Psoas muscle (tissue), 8 donors: ENCODE results near the gene FOXG1. TPM values are rescaled to one million over a fixed set of nuclear protein-coding genes. Genes with fewer than 3 reads are reported as not detected.

Experiments used
- ATAC-seq, 4 donors: fragments of 200-7000 bp; cut with Tn5 transposase; one replicate each; pipeline ENCODE4 v1.9.1; 2020; ENCODE audit warnings: moderate library complexity in 3 of 4, mild to moderate bottlenecking in 2 of 4
- DNase-seq, 2 donors: peaks; one replicate each; pipeline ENCODE4 v3.0.0-alpha.2; 2020
- H3K27ac ChIP-seq: fragments of 200-600 bp; one replicate; pipeline ENCODE4 v1.8.0; 2022
- H3K27me3 ChIP-seq, 3 donors: fragments of 200-600 bp in 1 of 3; one replicate each; pipeline versions ENCODE4 v1.6.1 to v1.8.0; 2013 to 2022; ENCODE audit warnings: low read length in 2 of 3, mild to moderate bottlenecking in 2 of 3, moderate library complexity in 1 of 3; ENCODE audit not compliant: insufficient read depth in 3 of 3
- H3K36me3 ChIP-seq, 2 donors: fragments of 200-600 bp in 1 of 2; one replicate each; pipeline versions ENCODE4 v1.6.1 to v1.8.0; 2013 to 2022; ENCODE audit warnings: low read depth in 1 of 2, mild to moderate bottlenecking in 1 of 2, moderate library complexity in 1 of 2; ENCODE audit not compliant: insufficient read depth in 1 of 2
- H3K4me1 ChIP-seq: fragments of 200-600 bp; one replicate; pipeline ENCODE4 v1.8.0; 2022
- H3K4me3 ChIP-seq: fragments of 200-600 bp; one replicate; pipeline ENCODE4 v1.8.0; 2022; ENCODE audit warnings: mild to moderate bottlenecking
- H3K9me3 ChIP-seq: fragments of 200-600 bp; one replicate; pipeline ENCODE4 v1.8.0; 2022
- CTCF ChIP-seq: fragments of 200-600 bp; IDR thresholded peaks from one replicate; pipeline ENCODE4 v1.8.0; 2022; ENCODE audit warnings: antibody characterized with exemption
- whole genome bisulfite sequencing, 3 donors: extraction: QIAGEN DNeasy Blood & Tissue Kit; methylation state at CpG; one replicate each; pipeline versions ENCODE4 v1.1.6 to v1.1.7; 2013; 5-methylcytosine and 5-hydroxymethylcytosine counted together
- intact Hi-C, 2 donors: fragments of 100-400 bp; cut with DNase I; formaldehyde crosslinking; loops; one replicate each; pipeline versions ENCODE4 v1.11.0 to v1.14.2; 2022
- polyA plus RNA-seq, 3 donors: library from polyadenylated mRNA; stranded (reverse); fragments of 200-250 nt; gene quantifications; one replicate each; pipeline ENCODE4 v1.2.3, GENCODE V29; 2013
- total RNA-seq, 4 donors: library from RNA; stranded (reverse); fragmentation: NEBNext Ultra II Directional in 2 of 4; extraction: Animal tissue kit (Norgen Biotek cat#: 25700) in 2 of 4; gene quantifications; one replicate each; pipeline versions ENCODE4 v1.2.1 to v1.2.4, GENCODE V29; 2021 to 2023
- donor health status: healthy with polysubstance abuse.
- donor health status: DM: no; HTN: no; CAD: no; lungs with moderate emphysema.
- donor health status: Bipolar disorder and iron deficiency.
- donor health status: healthy.
- donor health status: DM: yes; HTN: yes; CAD: no.
- donor health status: DM: no; HTN: no; CAD: no.
- donor health status: DM: no; HTN: no; CAD: no.
- donor health status: DM: yes; HTN: yes; CAD: no.

FOXG1 gene
- total and polyA plus RNA-seq, 7 donors, result under 0.01 to 5.5 (median 5.4) TPM; not detected in 4

GRCh38 chr14:28770630-28771029 is 4.0 kb downstream of the FOXG1 start:
- no peak for TF ChIP-seq CTCF
- no peak for ATAC-seq
- intact Hi-C loops, result no loop called here

GRCh38 chr14:28771168-28771567 is 4.6 kb downstream of the FOXG1 start:
- 2 to 7% (median 4%) methylated on average over 1 of the region's 1 CpG for WGBS, 3 donors
- intact Hi-C loops, result no loop called here
- no peak overlapping the region for H3K4me3 ChIP-seq

More at GRCh38 chr14:28770630-28771029, 4.0 kb downstream of the FOXG1 start:
- no peaks in the 10 kb centered on the region for H3K4me1 ChIP-seq
- H3K4me3 ChIP-seq, result no peak overlapping the region
- H3K27me3 ChIP-seq, result peaks cover 15 to 93% (median 37%) of the 10 kb centered on the region in 3 donors
- H3K36me3 ChIP-seq, result no peaks in the 10 kb centered on the region
- no peak for DNase-seq
- H3K9me3 ChIP-seq, result no peaks in the 10 kb centered on the region
- no peak overlapping the region for H3K27ac ChIP-seq

GRCh38 chr14:28772613-28773012 is 6.0 kb downstream of the FOXG1 start:
- 8 to 9% (median 8%) methylated on average over 3 of the region's 3 CpGs for WGBS, 3 donors
- no peak overlapping the region for H3K4me3 ChIP-seq
- H3K36me3 ChIP-seq, result no peaks in the 10 kb centered on the region
- TF ChIP-seq CTCF, result no peak
- no peak for ATAC-seq
- intact Hi-C loops, result no loop called here
- no peaks in the 10 kb centered on the region for H3K4me1 ChIP-seq
- DNase-seq, result no peak
- peaks cover 15 to 99% (median 27%) of the 10 kb centered on the region in 3 donors for H3K27me3 ChIP-seq
- no peaks in the 10 kb centered on the region for H3K9me3 ChIP-seq
- no peak overlapping the region for H3K27ac ChIP-seq

More at GRCh38 chr14:28771168-28771567, 4.6 kb downstream of the FOXG1 start:
- Histone ChIP-seq H3K9me3 (no peaks in the 10 kb centered on the region), H3K36me3 (no peaks in the 10 kb centered on the region), H3K27me3 (peaks cover 15 to 93% (median 32%) of the 10 kb centered on the region in 3 donors), H3K27ac (no peak overlapping the region), H3K4me1 (no peaks in the 10 kb centered on the region)
- no peak for TF ChIP-seq CTCF
- DNase-seq (no peak), ATAC-seq (no peak)

GRCh38 chr14:28773176-28773575 is 6.6 kb downstream of the FOXG1 start:
- Histone ChIP-seq H3K27me3 (peaks cover 15 to 99% (median 26%) of the 10 kb centered on the region in 3 donors), H3K9me3 (no peaks in the 10 kb centered on the region), H3K36me3 (no peaks in the 10 kb centered on the region), H3K4me1 (no peaks in the 10 kb centered on the region), H3K27ac (no peak overlapping the region), H3K4me3 (no peak overlapping the region)
- ATAC-seq (no peak), DNase-seq (no peak)
- intact Hi-C loops, result no loop called here
- TF ChIP-seq CTCF, result no peak
- WGBS, 3 donors, result 5 to 8% (median 5%) methylated on average over 7 of the region's 7 CpGs
